Measurements from ENCODE around the gene STMN1.

- TF ChIP-seq CTCF (IDR thresholded peaks at IDR 0.05) (no peak), POLR2A (IDR thresholded peaks at IDR 0.05) (no peak)
These were observed 7.8 kb downstream of the STMN1 start for GRCh38 chr1:25898223-25899015.

Data from lower leg skin (tissue), 3 donors.